Lung (tissue), 12 donors: Measurements from ENCODE around the gene CPPED1. TPM values are rescaled to one million over a fixed set of nuclear protein-coding genes. Genes with fewer than 3 reads are reported as not detected.

Experiments used
- ATAC-seq: fragments of 200-7000 bp; cut with Tn5 transposase; one replicate; pipeline ENCODE4 v1.9.1; 2020; ENCODE audit warnings: moderate number of reproducible peaks; ENCODE audit not compliant: insufficient read depth, low FRiP score
- DNase-seq, 3 donors: peaks; one replicate each; pipeline ENCODE4 v3.0.0-alpha.2; 2013 to 2017
- H3K27ac ChIP-seq, 2 donors: one replicate each; pipeline ENCODE4 v1.5.1; 2013; ENCODE audit warnings: mild to moderate bottlenecking in 2 of 2, moderate library complexity in 2 of 2, control low read depth in 1 of 2, inconsistent platforms in 1 of 2, low read depth in 1 of 2, low read length in 1 of 2
- H3K27me3 ChIP-seq, 3 donors: one replicate each; pipeline ENCODE4 v1.5.1; 2013; ENCODE audit warnings: low read length in 2 of 3; ENCODE audit not compliant: control insufficient read depth in 3 of 3, insufficient read depth in 3 of 3
- H3K36me3 ChIP-seq, 4 donors: one replicate each; pipeline ENCODE4 v1.5.1; 2013; ENCODE audit warnings: low read length in 4 of 4, mild to moderate bottlenecking in 1 of 4, moderate library complexity in 1 of 4; ENCODE audit not compliant: control insufficient read depth in 4 of 4, insufficient read depth in 4 of 4
- H3K4me1 ChIP-seq, 5 donors: one replicate each; pipeline ENCODE4 v1.5.1; 2013; ENCODE audit warnings: low read length in 5 of 5, mild to moderate bottlenecking in 2 of 5, moderate library complexity in 1 of 5; ENCODE audit not compliant: control insufficient read depth in 5 of 5, insufficient read depth in 5 of 5
- H3K4me3 ChIP-seq: one replicate; pipeline ENCODE4 v1.5.1; 2013; ENCODE audit warnings: mild to moderate bottlenecking, control low read depth, moderate library complexity
- H3K9ac ChIP-seq, 2 donors: one replicate each; pipeline ENCODE4 v1.5.1; 2013; ENCODE audit warnings: low read length in 2 of 2, control low read depth in 1 of 2; ENCODE audit not compliant: insufficient read depth in 1 of 2
- H3K9me3 ChIP-seq, 4 donors: one replicate each; pipeline ENCODE4 v1.5.1; 2013; ENCODE audit warnings: low read length in 3 of 4, mild to moderate bottlenecking in 1 of 4, moderate library complexity in 1 of 4; ENCODE audit not compliant: control insufficient read depth in 4 of 4, insufficient read depth in 3 of 4
- WGBS, 2 donors: extraction: QIAGEN DNeasy Blood & Tissue Kit; methylation state at CpG; one replicate each; pipeline ENCODE4 v1.1.7; 2013; 5-methylcytosine and 5-hydroxymethylcytosine counted together
- polyA plus RNA-seq, 2 donors: library from polyadenylated mRNA; stranded (reverse); fragments of 200-250 nt; gene quantifications; one replicate each; pipeline ENCODE4 v1.2.1, GENCODE V29; 2013
- total RNA-seq, 2 donors: library from RNA; depleted of rRNA in 1 of 2; stranded (reverse); fragments of >200 nt in 1 of 2; gene quantifications; one replicate each; pipeline ENCODE4 v1.2.1, GENCODE V29; 2014 to 2021
- TF ChIP-seq, protein P1 (sequence below): IDR thresholded peaks from 2 replicates; pipeline ENCODE4 v1.5.1; 2012; ENCODE audit warnings: mild to moderate bottlenecking; ENCODE audit errors: control extremely low read depth, extremely low read depth
- donor health status: control.
- donor health status: control.
- donor health status: Bipolar disorder and iron deficiency.
- donor health status: healthy.
- donor health status: DM: yes; HTN: yes; CAD: no.

CPPED1 gene
- total and polyA plus RNA-seq, 4 donors = 9.8 to 32.5 (median 14.2) TPM

GRCh38 chr16:12811441-12812383 lies 8.0 kb upstream of the CPPED1 start:
- TF ChIP-seq, protein P1, sequence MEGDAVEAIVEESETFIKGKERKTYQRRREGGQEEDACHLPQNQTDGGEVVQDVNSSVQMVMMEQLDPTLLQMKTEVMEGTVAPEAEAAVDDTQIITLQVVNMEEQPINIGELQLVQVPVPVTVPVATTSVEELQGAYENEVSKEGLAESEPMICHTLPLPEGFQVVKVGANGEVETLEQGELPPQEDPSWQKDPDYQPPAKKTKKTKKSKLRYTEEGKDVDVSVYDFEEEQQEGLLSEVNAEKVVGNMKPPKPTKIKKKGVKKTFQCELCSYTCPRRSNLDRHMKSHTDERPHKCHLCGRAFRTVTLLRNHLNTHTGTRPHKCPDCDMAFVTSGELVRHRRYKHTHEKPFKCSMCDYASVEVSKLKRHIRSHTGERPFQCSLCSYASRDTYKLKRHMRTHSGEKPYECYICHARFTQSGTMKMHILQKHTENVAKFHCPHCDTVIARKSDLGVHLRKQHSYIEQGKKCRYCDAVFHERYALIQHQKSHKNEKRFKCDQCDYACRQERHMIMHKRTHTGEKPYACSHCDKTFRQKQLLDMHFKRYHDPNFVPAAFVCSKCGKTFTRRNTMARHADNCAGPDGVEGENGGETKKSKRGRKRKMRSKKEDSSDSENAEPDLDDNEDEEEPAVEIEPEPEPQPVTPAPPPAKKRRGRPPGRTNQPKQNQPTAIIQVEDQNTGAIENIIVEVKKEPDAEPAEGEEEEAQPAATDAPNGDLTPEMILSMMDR = no peak
- Histone ChIP-seq H3K36me3 (no peaks in the 10 kb centered on the region), H3K9ac (no peak overlapping the region), H3K27me3 (no peaks in the 10 kb centered on the region), H3K4me1 (no peaks in the 10 kb centered on the region), H3K9me3 (no peaks in the 10 kb centered on the region), H3K27ac (no peak overlapping the region), H3K4me3 (no peak overlapping the region)
- WGBS, 2 donors = 82 to 96% methylated on average over 5 of the region's 5 CpGs
- no peak for DNase-seq
- ATAC-seq = no peak

GRCh38 chr16:12805066-12805465 lies 1.4 kb upstream of the CPPED1 start:
- Histone ChIP-seq H3K36me3 (no peaks in the 10 kb centered on the region), H3K9me3 (no peaks in the 10 kb centered on the region), H3K27me3 (peaks cover 0 to 2% (median 0%) of the 10 kb centered on the region in 3 donors), H3K4me1 (peaks cover 0 to 11% (median 5%) of the 10 kb centered on the region in 5 donors), H3K4me3 (no peak overlapping the region), H3K9ac (no peak overlapping the region), H3K27ac (no peak overlapping the region)
- 71 to 90% methylated on average over 2 of the region's 2 CpGs for WGBS, 2 donors
- ATAC-seq (no peak), DNase-seq (no peak)
- TF ChIP-seq, protein P1 = no peak

GRCh38 chr16:12804395-12804794 lies 708 bp upstream of the CPPED1 start:
- H3K27ac ChIP-seq = no peak overlapping the region
- no peak overlapping the region for H3K4me3 ChIP-seq
- peaks cover 0 to 2% (median 0%) of the 10 kb centered on the region in 3 donors for H3K27me3 ChIP-seq
- ATAC-seq (no peak), DNase-seq (no peak)
- no peaks in the 10 kb centered on the region for H3K9me3 ChIP-seq
- no peaks in the 10 kb centered on the region for H3K36me3 ChIP-seq
- TF ChIP-seq, protein P1 = no peak
- peaks cover 0 to 11% (median 5%) of the 10 kb centered on the region in 5 donors for H3K4me1 ChIP-seq
- no peak overlapping the region for H3K9ac ChIP-seq
- WGBS, 2 donors = 84 to 87% methylated on average over 9 of the region's 9 CpGs
